Measurements from ENCODE around the gene ZNF764.
"Not testable (repeated sequence)": the region's sequence is repeated elsewhere in the genome, so short reads cannot be mapped to it uniquely, and the experiment has no call there.

ZNF764 gene

GRCh38 chr16:30548416-30549253 lies 9.5 kb downstream of the ZNF764 start:
- H3K4me1 Mint-ChIP-seq (ENCODE audit: low read depth): peaks cover 37% of the 10 kb centered on the region
- H3K27me3 Mint-ChIP-seq (ENCODE audit: low read depth): no peaks in the 10 kb centered on the region
- peaks cover 18% of the 10 kb centered on the region for H3K36me3 Mint-ChIP-seq (ENCODE audit: low read depth)
- no peaks in the 10 kb centered on the region for H3K9me3 Mint-ChIP-seq
- no peak overlapping the region for H3K27ac Mint-ChIP-seq
- no peak for DNase-seq (ENCODE audit: low spot score)
- H3K4me3 Mint-ChIP-seq: no peak overlapping the region

- Mint-ChIP-seq H3K4me3 (no peak overlapping the region), H3K27me3 (ENCODE audit: low read depth) (no peaks in the 10 kb centered on the region), H3K4me1 (ENCODE audit: low read depth) (peaks cover 14% of the 10 kb centered on the region), H3K36me3 (ENCODE audit: low read depth) (peaks cover 6% of the 10 kb centered on the region), H3K27ac (no peak overlapping the region), H3K9me3 (no peaks in the 10 kb centered on the region)
- DNase-seq (ENCODE audit: low spot score): no peak
Measured at GRCh38 chr16:30546115-30546514, 12.1 kb downstream of the ZNF764 start.

- no peak overlapping the region for H3K4me3 Mint-ChIP-seq
Measured at GRCh38 chr16:30543067-30543466, 15.1 kb downstream of the ZNF764 start.

GRCh38 chr16:30541502-30542329 lies 16.5 kb downstream of the ZNF764 start:
- Mint-ChIP-seq H3K4me1 (ENCODE audit: low read depth) (peaks cover 7% of the 10 kb centered on the region), H3K27ac (no peak overlapping the region), H3K9me3 (no peaks in the 10 kb centered on the region), H3K27me3 (ENCODE audit: low read depth) (no peaks in the 10 kb centered on the region), H3K4me3 (no peak overlapping the region), H3K36me3 (ENCODE audit: low read depth) (peaks cover 7% of the 10 kb centered on the region)
- no peak for DNase-seq (ENCODE audit: low spot score)

More at GRCh38 chr16:30543067-30543466, 15.1 kb downstream of the ZNF764 start:
- H3K9me3 Mint-ChIP-seq: no peaks in the 10 kb centered on the region
- H3K36me3 Mint-ChIP-seq (ENCODE audit: low read depth): peaks cover 4% of the 10 kb centered on the region
- H3K27me3 Mint-ChIP-seq (ENCODE audit: low read depth): no peaks in the 10 kb centered on the region
- DNase-seq (ENCODE audit: low spot score): no peak
- H3K4me1 Mint-ChIP-seq (ENCODE audit: low read depth): no peaks in the 10 kb centered on the region
- H3K27ac Mint-ChIP-seq: no peak overlapping the region

- Mint-ChIP-seq H3K36me3 (ENCODE audit: low read depth) (peaks cover 10% of the 10 kb centered on the region), H3K4me1 (ENCODE audit: low read depth) (peaks cover 13% of the 10 kb centered on the region)
- DNase-seq (ENCODE audit: low spot score); H3K27ac Mint-ChIP-seq; H3K4me3 Mint-ChIP-seq; H3K27me3 Mint-ChIP-seq (ENCODE audit: low read depth); H3K9me3 Mint-ChIP-seq: not testable (repeated sequence)
Measured at GRCh38 chr16:30540916-30541464, 17.2 kb downstream of the ZNF764 start.

GRCh38 chr16:30539986-30540526 lies 18.1 kb downstream of the ZNF764 start:
- not testable (repeated sequence) for H3K27ac Mint-ChIP-seq; H3K9me3 Mint-ChIP-seq; H3K4me3 Mint-ChIP-seq; DNase-seq (ENCODE audit: low spot score); H3K27me3 Mint-ChIP-seq (ENCODE audit: low read depth)
- peaks cover 10% of the 10 kb centered on the region for H3K36me3 Mint-ChIP-seq (ENCODE audit: low read depth)
- peaks cover 18% of the 10 kb centered on the region for H3K4me1 Mint-ChIP-seq (ENCODE audit: low read depth)

GRCh38 chr16:30539000-30539964 lies 18.9 kb downstream of the ZNF764 start:
- Mint-ChIP-seq H3K4me3 (no peak overlapping the region), H3K36me3 (ENCODE audit: low read depth) (peaks cover 10% of the 10 kb centered on the region), H3K4me1 (ENCODE audit: low read depth) (peaks cover 18% of the 10 kb centered on the region), H3K27me3 (ENCODE audit: low read depth) (no peaks in the 10 kb centered on the region), H3K27ac (no peak overlapping the region), H3K9me3 (no peaks in the 10 kb centered on the region)
- no peak for DNase-seq (ENCODE audit: low spot score)

- Mint-ChIP-seq H3K4me1 (ENCODE audit: low read depth) (peaks cover 27% of the 10 kb centered on the region), H3K36me3 (ENCODE audit: low read depth) (peaks cover 15% of the 10 kb centered on the region)
Measured at GRCh38 chr16:30536391-30537024, 21.7 kb downstream of the ZNF764 start.

GRCh38 chr16:30535777-30536190 lies 22.4 kb downstream of the ZNF764 start:
- peaks cover 30% of the 10 kb centered on the region for H3K4me1 Mint-ChIP-seq (ENCODE audit: low read depth)
- H3K27ac Mint-ChIP-seq: peak overlapping the region; percentile 98
- DNase-seq (ENCODE audit: low spot score): peak; percentile 70
- H3K36me3 Mint-ChIP-seq (ENCODE audit: low read depth): peaks cover 15% of the 10 kb centered on the region
- H3K27me3 Mint-ChIP-seq (ENCODE audit: low read depth): no peaks in the 10 kb centered on the region
- peak overlapping the region; percentile 96 for H3K4me3 Mint-ChIP-seq
- H3K9me3 Mint-ChIP-seq: no peaks in the 10 kb centered on the region

More at GRCh38 chr16:30536391-30537024, 21.7 kb downstream of the ZNF764 start:
- peak overlapping the region; percentile 98 for H3K27ac Mint-ChIP-seq
- H3K27me3 Mint-ChIP-seq (ENCODE audit: low read depth); H3K9me3 Mint-ChIP-seq; DNase-seq (ENCODE audit: low spot score): not testable (repeated sequence)
- peak overlapping the region; percentile 96 for H3K4me3 Mint-ChIP-seq

- Mint-ChIP-seq H3K36me3 (ENCODE audit: low read depth) (peaks cover 17% of the 10 kb centered on the region), H3K27me3 (ENCODE audit: low read depth) (no peaks in the 10 kb centered on the region), H3K9me3 (no peaks in the 10 kb centered on the region), H3K4me3 (peak overlapping the region; percentile 96), H3K4me1 (ENCODE audit: low read depth) (peaks cover 32% of the 10 kb centered on the region), H3K27ac (peak overlapping the region; percentile 98)
- no peak for DNase-seq (ENCODE audit: low spot score)
Measured at GRCh38 chr16:30535106-30535776, 22.9 kb downstream of the ZNF764 start.

GRCh38 chr16:30534368-30535105 lies 23.6 kb downstream of the ZNF764 start, which contains the start of gene ZNF747:
TSS of gene ZNF747 (minus strand) at chr16:30534858. CDS start at chr16:30534679, 179 bp downstream.
- Mint-ChIP-seq H3K36me3 (ENCODE audit: low read depth) (peaks cover 15% of the 10 kb centered on the region), H3K27ac (peak within 1 kb of the TSS; percentile 98), H3K4me1 (ENCODE audit: low read depth) (peaks cover 35% of the 10 kb centered on the region), H3K9me3 (no peaks in the 10 kb centered on the region), H3K4me3 (peak within 1 kb of the TSS; percentile 96), H3K27me3 (ENCODE audit: low read depth) (no peaks in the 10 kb centered on the region)
- peak; percentile 89 for DNase-seq (ENCODE audit: low spot score)

All from T-helper 2 cell treated with Interferon-gamma antibody and Interleukin-4, amounts not matched to agents 5 μg/mL and 100 μg/mL, for 36 hours (primary cell).